RWPE1 (cell line): ENCODE data around the gene KDSR.

Experiments used
- CTCF ChIA-PET: fragments of 350-600 bp; sonication (Branson Sonifier 250); formaldehyde crosslinking; extraction: SDS; loops from one replicate; lab custom pipeline; 2021; lab: Yijun Ruan, JAX
- POLR2A ChIA-PET: fragments of 400-600 bp; formaldehyde crosslinking; extraction: SDS; loops from one replicate; lab custom pipeline; 2020; ENCODE audit warnings: antibody characterized with exemption; ENCODE audit not compliant: low non-redundant PET; lab: Yijun Ruan, JAX
- DNase-seq: peaks from one replicate; pipeline ENCODE4 v3.0.0; 2012; ENCODE audit warnings: low spot score
- H3K27ac ChIP-seq: fragments of 450-650 bp; 2 replicates; pipeline ENCODE4 v1.5.1; 2017
- CTCF ChIP-seq: fragments of 450-650 bp; conservative IDR thresholded peaks from 2 replicates; pipeline ENCODE4 v1.5.1; 2017; ENCODE audit warnings: low read depth, mild to moderate bottlenecking

Gene KDSR

GRCh38 chr18:63405986-63406385 lies 39.0 kb upstream of the KDSR start:
- H3K27ac ChIP-seq = peak overlapping the region; percentile 53
- TF ChIP-seq CTCF = no peak
- POLR2A ChIA-PET = no interaction called here
- DNase-seq = no peak
- CTCF ChIA-PET = interaction anchor here (0.6 kb wide), 1 partner anchor 83 kb away, joined by 5 read pairs; no protein-coding TSS in a partner anchor

GRCh38 chr18:63402246-63403162 lies 35.5 kb upstream of the KDSR start:
- no peak overlapping the region for H3K27ac ChIP-seq
- no peak for TF ChIP-seq CTCF
- no peak for DNase-seq
- POLR2A ChIA-PET = no interaction called here
- CTCF ChIA-PET = no interaction called here

GRCh38 chr18:63399300-63399699 lies 32.3 kb upstream of the KDSR start:
- no peak overlapping the region for H3K27ac ChIP-seq
- DNase-seq = no peak
- ChIA-PET CTCF (no interaction called here), POLR2A (no interaction called here)
- TF ChIP-seq CTCF = no peak

- ChIA-PET POLR2A (no interaction called here), CTCF (no interaction called here)
- TF ChIP-seq CTCF = no peak
- no peak for DNase-seq
- no peak overlapping the region for H3K27ac ChIP-seq
Measured at GRCh38 chr18:63397349-63397748, 30.3 kb upstream of the KDSR start.

- ChIA-PET POLR2A (no interaction called here), CTCF (interaction anchor here (0.9 kb wide), 1 partner anchor 38 kb away, joined by 3 read pairs; no protein-coding TSS in a partner anchor)
- DNase-seq = no peak
- H3K27ac ChIP-seq = no peak overlapping the region
- TF ChIP-seq CTCF = no peak
Measured at GRCh38 chr18:63395503-63395902, 28.5 kb upstream of the KDSR start.

GRCh38 chr18:63394954-63395353 lies 27.9 kb upstream of the KDSR start:
- no peak for DNase-seq
- ChIA-PET POLR2A (no interaction called here), CTCF (interaction anchor here (0.9 kb wide), 1 partner anchor 39 kb away, joined by 3 read pairs; no protein-coding TSS in a partner anchor)
- TF ChIP-seq CTCF = no peak
- no peak overlapping the region for H3K27ac ChIP-seq
